Measurements from ENCODE around the gene UGGT2. TPM values are rescaled to one million over a fixed set of nuclear protein-coding genes. Genes with fewer than 3 reads are reported as not detected.
A peak's percentile ranks its signal among the peaks of the same experiment; 100 is the strongest.

UGGT2 gene
- total RNA-seq, 4 donors from 2014 or later = 57.9 to 159 (median 71.5) TPM

DNA sequence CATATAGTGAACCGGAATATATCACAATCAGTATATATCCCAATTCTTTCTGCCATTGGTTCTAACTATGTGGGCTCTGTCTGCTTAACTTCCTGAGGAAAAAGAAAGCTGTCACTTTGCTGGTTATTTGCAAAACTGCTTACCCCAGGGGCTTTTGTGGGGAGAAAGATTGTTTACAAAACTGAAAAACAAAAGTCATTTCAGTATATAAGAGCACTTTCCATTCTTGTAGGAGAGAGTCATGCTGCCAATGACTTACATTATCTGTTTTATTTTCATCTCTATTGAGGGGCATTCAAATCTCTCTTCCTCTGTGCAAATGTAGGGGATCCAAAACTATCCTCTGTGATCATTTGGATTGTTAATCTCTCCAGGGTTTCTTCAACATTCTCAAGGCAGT, 33.5 kb upstream of the UGGT2 start:
- Histone ChIP-seq H3K4me3 (replicated peaks in 1 of 3) (no peak overlapping the region), H3K9me3 (no peaks in the 10 kb centered on the region), H3K36me3 (no peaks in the 10 kb centered on the region), H3K4me1 (peaks cover under 1 to 6% of the 10 kb centered on the region in 2 donors), H3K27ac (no peak overlapping the region), H3K27me3 (no peaks in the 10 kb centered on the region)
- intact Hi-C loops (cut with DNase I) = no loop called here
- no peak for TF ChIP-seq POLR2A (IDR thresholded peaks at IDR 0.05)
- TF ChIP-seq, protein P1, sequence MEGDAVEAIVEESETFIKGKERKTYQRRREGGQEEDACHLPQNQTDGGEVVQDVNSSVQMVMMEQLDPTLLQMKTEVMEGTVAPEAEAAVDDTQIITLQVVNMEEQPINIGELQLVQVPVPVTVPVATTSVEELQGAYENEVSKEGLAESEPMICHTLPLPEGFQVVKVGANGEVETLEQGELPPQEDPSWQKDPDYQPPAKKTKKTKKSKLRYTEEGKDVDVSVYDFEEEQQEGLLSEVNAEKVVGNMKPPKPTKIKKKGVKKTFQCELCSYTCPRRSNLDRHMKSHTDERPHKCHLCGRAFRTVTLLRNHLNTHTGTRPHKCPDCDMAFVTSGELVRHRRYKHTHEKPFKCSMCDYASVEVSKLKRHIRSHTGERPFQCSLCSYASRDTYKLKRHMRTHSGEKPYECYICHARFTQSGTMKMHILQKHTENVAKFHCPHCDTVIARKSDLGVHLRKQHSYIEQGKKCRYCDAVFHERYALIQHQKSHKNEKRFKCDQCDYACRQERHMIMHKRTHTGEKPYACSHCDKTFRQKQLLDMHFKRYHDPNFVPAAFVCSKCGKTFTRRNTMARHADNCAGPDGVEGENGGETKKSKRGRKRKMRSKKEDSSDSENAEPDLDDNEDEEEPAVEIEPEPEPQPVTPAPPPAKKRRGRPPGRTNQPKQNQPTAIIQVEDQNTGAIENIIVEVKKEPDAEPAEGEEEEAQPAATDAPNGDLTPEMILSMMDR (IDR thresholded peaks at IDR 0.05) = no peak
- no peak for DNase-seq
- 95 to 100% methylated on average over 1 of the region's 1 CpG for WGBS, 2 donors

DNA sequence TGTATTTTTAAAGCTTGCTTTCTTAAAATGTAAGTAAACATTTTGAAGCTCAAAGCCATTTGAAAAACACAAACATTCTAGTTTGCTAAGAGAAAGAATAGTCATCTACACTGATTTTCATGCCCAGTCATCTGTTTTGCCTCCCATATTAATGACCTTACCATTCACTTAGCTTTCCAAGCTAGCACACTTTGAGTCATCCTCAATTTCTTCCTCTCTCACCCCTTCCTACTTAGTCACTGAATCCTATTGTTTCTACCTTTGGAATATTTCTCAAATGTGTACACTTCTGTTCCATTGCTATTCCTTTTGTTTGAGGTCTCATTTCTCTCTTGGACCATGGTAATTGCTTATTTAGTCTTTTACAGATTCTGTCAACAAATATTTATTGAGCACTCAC, 29.4 kb upstream of the UGGT2 start:
- no peak overlapping the region for H3K4me3 ChIP-seq (replicated peaks in 1 of 3)
- no peak for DNase-seq
- H3K27me3 ChIP-seq = no peaks in the 10 kb centered on the region
- H3K27ac ChIP-seq = no peak overlapping the region
- H3K4me1 ChIP-seq = no peaks in the 10 kb centered on the region
- no peaks in the 10 kb centered on the region for H3K9me3 ChIP-seq
- no peaks in the 10 kb centered on the region for H3K36me3 ChIP-seq
- TF ChIP-seq POLR2A (IDR thresholded peaks at IDR 0.05) = no peak
- TF ChIP-seq, protein P1 (IDR thresholded peaks at IDR 0.05) = no peak
- intact Hi-C loops (cut with DNase I) = no loop called here

DNA sequence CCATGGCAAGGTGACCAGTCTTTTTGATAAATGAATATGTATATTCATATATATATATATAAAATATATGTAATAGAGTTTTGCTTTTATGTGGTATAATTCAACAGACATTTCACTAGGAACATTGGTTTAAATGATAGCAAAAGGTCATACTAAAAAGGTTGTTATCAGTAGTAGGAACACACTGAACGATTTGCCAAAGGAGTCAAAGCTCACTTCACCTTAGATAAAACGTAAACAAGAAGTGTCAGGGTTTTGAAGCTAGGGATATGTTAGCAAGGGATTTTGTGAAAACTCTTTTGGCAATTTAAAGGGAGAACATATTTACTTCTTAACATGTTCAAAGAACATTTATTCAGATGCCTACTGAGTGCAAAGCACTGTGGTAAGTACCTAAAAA, 28.7 kb upstream of the UGGT2 start:
- WGBS, 2 donors = 46% methylated on average over 2 of the region's 2 CpGs
- no peak for TF ChIP-seq POLR2A (IDR thresholded peaks at IDR 0.05)
- TF ChIP-seq, protein P1 (IDR thresholded peaks at IDR 0.05) = no peak
- intact Hi-C loops (cut with DNase I) = no loop called here

DNA sequence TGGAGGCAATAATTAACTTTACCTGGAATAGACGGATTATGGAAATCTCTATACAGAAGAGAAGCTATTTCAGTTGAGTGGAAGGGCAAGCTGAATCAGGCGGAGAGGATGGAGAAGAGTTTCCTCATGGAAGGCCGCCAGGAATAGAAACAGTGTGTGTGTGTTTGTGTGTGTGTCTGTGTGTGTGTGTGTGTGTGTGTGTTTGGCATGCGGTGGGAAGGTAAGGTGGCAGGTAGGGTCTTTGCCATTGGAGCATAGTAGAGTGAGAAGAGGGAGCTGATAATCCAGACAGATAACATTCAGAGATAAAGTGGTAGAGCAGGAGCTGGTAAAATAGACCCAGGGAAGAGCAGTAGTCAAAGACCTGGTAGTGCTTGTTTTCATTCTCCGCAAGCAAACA, 27.5 kb upstream of the UGGT2 start:
- H3K4me3 ChIP-seq (replicated peaks in 1 of 3) = no peak overlapping the region
- no peak overlapping the region for H3K27ac ChIP-seq
- H3K4me1 ChIP-seq = no peaks in the 10 kb centered on the region
- no peak for DNase-seq
- H3K9me3 ChIP-seq = no peaks in the 10 kb centered on the region
- WGBS, 2 donors = 83 to 84% methylated on average over 5 of the region's 5 CpGs
- H3K36me3 ChIP-seq = no peaks in the 10 kb centered on the region
- intact Hi-C loops (cut with DNase I) = no loop called here
- H3K27me3 ChIP-seq = no peaks in the 10 kb centered on the region
- TF ChIP-seq POLR2A (IDR thresholded peaks at IDR 0.05) = no peak
- TF ChIP-seq, protein P1 (IDR thresholded peaks at IDR 0.05) = no peak

More for the DNA sequence above, 28.7 kb upstream of the UGGT2 start:
- no peak for DNase-seq
- H3K4me3 ChIP-seq (replicated peaks in 1 of 3) = no peak overlapping the region
- no peaks in the 10 kb centered on the region for H3K9me3 ChIP-seq
- H3K27me3 ChIP-seq = no peaks in the 10 kb centered on the region
- H3K36me3 ChIP-seq = no peaks in the 10 kb centered on the region
- no peaks in the 10 kb centered on the region for H3K4me1 ChIP-seq
- H3K27ac ChIP-seq = no peak overlapping the region

DNA sequence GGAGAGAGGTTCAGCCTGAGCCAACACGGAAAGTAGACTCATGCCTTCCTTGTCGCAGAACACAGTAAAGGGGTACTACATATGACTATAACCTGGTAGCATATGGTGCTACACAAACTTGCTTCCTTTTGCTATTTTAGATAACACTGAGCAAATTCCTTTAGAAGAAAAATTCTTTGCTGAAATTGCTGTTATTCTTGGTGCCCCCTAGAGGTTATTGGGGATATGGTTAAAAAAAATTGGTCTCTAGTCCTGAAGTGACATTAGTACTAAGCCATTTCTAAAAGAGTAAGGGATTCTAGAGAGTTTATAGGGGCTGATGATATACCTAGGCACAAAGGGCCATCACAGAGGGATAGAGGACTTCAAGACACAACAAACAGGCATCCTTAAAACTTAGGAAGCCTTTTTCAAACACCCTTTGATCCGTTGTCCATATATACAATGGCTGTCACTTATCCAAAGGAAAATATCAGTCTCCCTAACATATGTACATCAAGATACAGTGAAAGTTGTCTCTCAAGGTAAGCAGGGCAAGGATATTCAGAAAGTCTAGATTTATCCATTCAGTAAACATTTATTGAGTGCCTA, 22.8 kb upstream of the UGGT2 start:
- Histone ChIP-seq H3K36me3 (no peaks in the 10 kb centered on the region), H3K27ac (no peak overlapping the region), H3K4me1 (no peaks in the 10 kb centered on the region), H3K9me3 (no peaks in the 10 kb centered on the region), H3K4me3 (replicated peaks in 1 of 3) (no peak overlapping the region), H3K27me3 (no peaks in the 10 kb centered on the region)
- no peak for DNase-seq
- intact Hi-C loops (cut with DNase I) = loop anchor here (10.0 kb wide), 1 partner anchor 51 kb away; no protein-coding TSS in a partner anchor
- no peak for TF ChIP-seq POLR2A (IDR thresholded peaks at IDR 0.05)
- TF ChIP-seq, protein P1 (IDR thresholded peaks at IDR 0.05) = peak; percentile 15 to 67 (median 48)
- WGBS, 2 donors = 64 to 70% methylated on average over 3 of the region's 3 CpGs

Data from thyroid gland (tissue), 4 donors.